HK-2 (cell line): ENCODE measurements around the gene DDT.
A peak's percentile ranks its signal among the peaks of the same experiment; 100 is the strongest.
"Not testable (repeated sequence)": the region's sequence is repeated elsewhere in the genome, so short reads cannot be mapped to it uniquely, and the experiment has no call there.

ENCODE experiments used
- DNase-seq: peaks from one replicate; pipeline ENCODE4 v3.0.0-alpha.2; 2018; ENCODE audit not compliant: unreplicated experiment

Gene DDT

GRCh38 chr22:23989583-23990244, 15.5 kb upstream of the DDT start:
- DNase-seq, result peak; percentile 13

DNA sequence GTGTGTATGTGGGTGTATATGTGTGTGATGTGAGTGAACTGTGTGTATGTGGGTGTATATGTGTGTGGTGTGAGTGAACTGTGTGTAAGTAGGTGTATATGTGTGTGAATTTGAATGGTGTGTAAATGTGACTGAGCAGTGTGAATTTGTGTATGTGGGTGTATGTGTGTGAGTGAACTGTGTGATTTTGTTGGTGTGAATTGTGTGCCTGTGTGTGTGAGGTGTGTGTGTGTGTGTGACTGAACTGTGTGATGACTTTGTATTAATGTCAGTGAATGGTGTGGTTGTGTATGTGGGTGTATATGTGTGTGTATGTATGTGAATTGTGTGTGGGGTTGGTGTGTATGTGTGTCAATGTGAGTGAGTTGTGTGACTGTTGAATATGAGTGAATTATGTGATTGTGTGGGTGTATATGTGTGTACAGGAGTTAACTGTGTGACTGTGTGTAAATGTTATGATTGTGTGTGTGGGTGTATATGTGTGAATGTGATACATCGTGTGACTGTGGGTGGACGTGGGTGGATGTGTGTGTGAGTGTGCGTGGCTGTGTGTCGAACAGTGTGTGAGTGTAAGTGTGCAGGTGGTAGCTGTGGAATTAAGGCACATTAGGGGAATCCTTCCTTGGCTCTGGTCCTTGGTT, 12.4 kb upstream of the DDT start:
- not testable (repeated sequence) for DNase-seq

DNA sequence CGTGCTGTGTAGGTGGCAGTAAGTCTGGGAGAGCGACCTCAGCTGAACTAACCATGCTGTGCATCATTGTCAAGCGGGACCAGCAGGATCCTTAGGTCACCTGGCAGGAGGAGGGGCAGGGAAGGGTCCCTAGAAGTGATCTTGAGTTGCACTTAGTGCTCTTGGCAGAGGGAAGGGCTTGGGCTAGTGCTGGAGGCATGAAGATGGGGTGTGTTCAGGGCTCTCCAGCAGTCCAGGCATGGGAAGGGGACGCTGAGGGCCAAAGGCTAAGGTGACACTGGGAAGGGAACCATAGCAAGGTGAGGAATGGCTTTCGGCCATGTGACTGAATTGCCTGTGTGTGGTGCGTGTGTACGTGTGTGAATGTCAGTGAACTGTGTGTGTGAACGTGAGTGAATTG, 11.8 kb upstream of the DDT start:
- DNase-seq, result not testable (repeated sequence)

GRCh38 chr22:23984430-23984829, 10.2 kb upstream of the DDT start:
- DNase-seq, result peak; percentile 42

- not testable (repeated sequence) for DNase-seq
Observed at GRCh38 chr22:23980567-23980966, 6.3 kb upstream of the DDT start.

- DNase-seq, result not testable (repeated sequence)
Observed at GRCh38 chr22:23979557-23980240, 5.5 kb upstream of the DDT start, which contains the start of gene GSTT2. Gene GSTT2 (plus strand): TSS chr22:23980134.

DNA sequence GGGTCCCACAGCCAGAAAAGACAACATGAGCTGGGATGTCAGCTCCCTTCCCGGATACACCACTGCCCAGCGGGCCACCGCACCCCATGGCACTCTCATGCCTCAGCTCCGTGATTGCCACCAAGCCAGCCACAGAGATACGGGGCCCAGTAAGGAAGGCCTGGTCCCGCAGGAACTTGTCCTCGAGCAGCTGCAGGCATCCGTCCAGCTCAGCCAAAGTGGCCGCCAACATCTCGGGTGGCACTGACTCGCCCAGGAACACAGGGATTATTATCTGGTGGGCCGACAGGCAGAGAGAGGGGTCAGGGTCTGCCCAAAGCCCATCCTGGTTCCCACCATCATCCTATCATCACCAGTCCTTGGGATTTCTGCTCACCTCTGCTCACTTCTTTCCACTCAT, 3.1 kb upstream of the DDT start:
- DNase-seq, result not testable (repeated sequence)

GRCh38 chr22:23974836-23975352, 653 bp upstream of the DDT start:
- not testable (repeated sequence) for DNase-seq

GRCh38 chr22:23971927-23972326, 2.3 kb downstream of the DDT start:
- DNase-seq, result not testable (repeated sequence)

GRCh38 chr22:23970816-23971486, 3.3 kb downstream of the DDT start:
- DNase-seq, result no peak

DNA sequence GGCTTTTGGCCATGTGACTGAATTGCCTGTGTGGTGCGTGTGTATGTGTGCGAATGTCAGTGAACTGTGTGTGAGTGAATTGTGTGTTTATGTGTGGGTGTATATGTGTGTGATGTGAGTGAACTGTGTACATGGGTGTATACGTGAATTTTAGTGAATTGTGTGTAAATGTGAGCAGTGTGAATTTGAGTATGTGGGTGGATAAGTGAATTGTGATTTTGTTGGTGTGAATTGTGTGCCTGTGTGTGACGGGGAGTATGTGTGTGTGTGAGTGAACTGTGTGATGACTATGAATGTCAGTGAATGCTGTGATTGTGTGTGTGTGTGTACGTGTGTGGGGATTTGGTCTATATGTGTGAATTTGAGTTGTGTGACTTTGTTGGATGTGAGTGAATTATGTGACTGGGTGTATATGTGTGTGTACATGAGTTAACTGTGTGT, 4.0 kb downstream of the DDT start:
- DNase-seq, result no peak

- DNase-seq, result no peak
Observed at GRCh38 chr22:23969071-23969470, 5.2 kb downstream of the DDT start.

- not testable (repeated sequence) for DNase-seq
Observed at GRCh38 chr22:23966568-23966967, 7.7 kb downstream of the DDT start, which contains the start of gene DDTL. Gene DDTL (plus strand): TSS chr22:23966888. CDS start chr22:23966915, 27 bp downstream.

DNA sequence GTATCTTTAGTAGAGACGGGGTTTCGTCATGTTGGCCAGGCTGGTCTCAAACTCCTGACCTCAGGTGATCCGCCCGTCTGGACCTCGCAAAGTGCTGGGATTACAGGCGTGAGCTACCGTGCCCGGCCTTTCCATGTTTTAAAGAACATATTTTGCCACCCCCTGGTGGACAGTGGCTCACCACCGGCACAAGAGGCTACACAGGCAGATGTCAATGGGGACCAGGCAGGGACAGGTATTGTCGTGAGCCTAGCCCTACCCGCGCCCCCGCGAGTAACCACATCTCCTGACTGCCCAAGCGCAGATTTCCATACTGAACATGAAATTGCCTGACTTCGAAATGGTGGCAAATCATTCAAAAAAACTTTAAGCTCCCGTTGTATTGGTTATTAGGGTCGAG, 8.1 kb downstream of the DDT start:
- not testable (repeated sequence) for DNase-seq

DNA sequence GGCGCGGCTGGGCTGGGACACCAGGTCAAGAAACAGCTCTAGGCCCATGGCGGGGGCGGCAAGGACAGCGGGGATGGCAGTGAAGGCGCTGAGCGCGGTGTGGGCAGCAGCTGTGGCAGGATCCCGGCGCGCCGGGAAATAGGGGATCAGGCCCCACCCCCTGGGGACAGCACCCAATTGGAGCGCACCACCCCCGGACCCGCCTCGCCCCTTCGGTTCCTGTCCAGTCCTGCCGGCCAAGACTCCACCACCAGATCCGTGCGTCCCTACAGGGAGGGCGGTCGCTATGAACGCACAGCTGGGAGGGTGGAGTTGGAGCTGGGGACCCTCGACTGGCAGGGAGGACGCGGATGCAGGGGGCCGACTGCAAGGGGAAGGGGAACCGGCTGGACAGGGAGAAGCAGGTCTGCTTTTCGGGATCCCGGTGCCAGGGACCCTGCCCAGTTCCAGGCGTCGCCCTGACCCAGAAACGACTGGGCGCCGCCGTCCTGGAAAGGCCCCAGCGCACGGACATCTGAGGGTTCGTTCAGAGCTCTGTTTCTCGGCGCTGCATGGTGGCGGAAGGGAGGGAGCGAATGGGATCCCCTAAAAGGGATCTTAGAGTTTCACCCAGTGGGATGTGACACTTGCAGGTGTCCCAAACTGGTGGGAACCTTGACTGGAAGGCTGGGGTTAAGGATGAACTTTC, 13.0 kb downstream of the DDT start, which contains the start of gene GSTT2B:
Gene GSTT2B, minus strand, starts transcription at position 112 of the 688 bp plus-strand sequence. Its CDS starts 64 bp downstream, at position 48.
- DNase-seq, result not testable (repeated sequence)

- DNase-seq, result peak; percentile 49
Observed at GRCh38 chr22:23956301-23956900, 17.8 kb downstream of the DDT start.

DNA sequence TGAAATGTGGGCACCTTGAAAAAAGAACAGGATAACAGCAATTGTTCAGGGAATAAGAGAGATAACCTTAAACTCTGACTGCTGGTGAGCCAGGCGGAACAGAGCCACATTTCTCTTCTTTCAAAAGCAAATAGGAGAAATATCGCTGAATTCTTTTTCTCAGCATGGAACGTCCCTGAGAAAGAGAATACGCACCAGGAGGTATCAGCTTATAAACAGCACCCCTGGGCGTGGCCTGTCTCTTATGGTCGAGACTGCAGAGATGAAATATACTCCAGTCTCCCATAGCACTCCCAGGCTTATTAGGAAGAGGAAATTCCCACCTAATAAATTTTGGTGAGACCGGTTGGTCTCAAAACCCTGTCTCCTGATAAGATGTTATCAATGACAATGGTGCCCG, 18.4 kb downstream of the DDT start:
- DNase-seq, result not testable (repeated sequence)

- not testable (repeated sequence) for DNase-seq
Observed at GRCh38 chr22:23954991-23955305, 19.3 kb downstream of the DDT start.

GRCh38 chr22:23954193-23954990, 19.8 kb downstream of the DDT start:
- not testable (repeated sequence) for DNase-seq

DNA sequence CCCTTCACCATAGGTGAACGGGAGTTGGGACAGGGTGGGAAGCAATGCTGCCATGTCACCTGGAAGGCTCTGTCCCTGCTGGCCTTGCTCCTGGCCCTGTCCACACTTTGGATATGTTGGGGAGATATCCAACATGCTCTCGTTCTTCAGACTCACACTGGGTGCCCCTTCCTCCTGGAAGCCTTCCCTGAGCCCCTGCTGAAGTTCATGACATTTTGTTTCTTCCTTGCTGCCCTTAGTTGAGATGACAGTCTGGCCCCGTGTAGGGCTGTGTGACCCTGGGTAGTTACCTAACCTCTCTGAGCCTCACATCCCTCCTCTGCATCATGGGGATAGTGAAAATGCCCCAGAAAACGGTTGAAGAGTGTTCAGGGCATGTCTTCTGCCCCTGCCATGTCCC, 20.8 kb downstream of the DDT start:
- not testable (repeated sequence) for DNase-seq
